Neuronal stem cell (in vitro differentiated cells): ENCODE measurements around the gene DOCK11.

Experiments
- DNase-seq: peaks from one replicate; pipeline ENCODE4 v3.0.0-alpha.2; 2013; ENCODE audit warnings: low spot score
- H2AFZ ChIP-seq: one replicate; pipeline ENCODE4 v1.6.1; 2013; ENCODE audit warnings: mild to moderate bottlenecking, low read length, inconsistent platforms
- H2AK5ac ChIP-seq: 2 replicates; pipeline ENCODE4 v1.6.1; 2013; ENCODE audit warnings: low read depth, mild to moderate bottlenecking, inconsistent platforms, low read length, moderate library complexity, mixed read lengths
- H2BK120ac ChIP-seq: 2 replicates; pipeline ENCODE4 v1.6.1; 2013; ENCODE audit warnings: low read depth, mild to moderate bottlenecking, inconsistent platforms, low read length, moderate library complexity, mixed read lengths
- H2BK12ac ChIP-seq: one replicate; pipeline ENCODE4 v1.6.1; 2013; ENCODE audit warnings: low read length, inconsistent platforms
- H2BK15ac ChIP-seq: 2 replicates; pipeline ENCODE4 v1.6.1; 2013; ENCODE audit warnings: mild to moderate bottlenecking, low read length, inconsistent platforms, mixed read lengths
- H2BK5ac ChIP-seq: one replicate; pipeline ENCODE4 v1.6.1; 2013; ENCODE audit warnings: inconsistent platforms, mild to moderate bottlenecking, low read length, moderate library complexity
- H3K14ac ChIP-seq: one replicate; pipeline ENCODE4 v1.6.1; 2013; ENCODE audit warnings: low read length, inconsistent platforms
- H3K18ac ChIP-seq: 2 replicates; pipeline ENCODE4 v1.6.1; 2013; ENCODE audit warnings: low read length, inconsistent platforms
- H3K23ac ChIP-seq: 2 replicates; pipeline ENCODE4 v1.6.1; 2013; ENCODE audit warnings: low read depth, mild to moderate bottlenecking, mixed read lengths, low read length, inconsistent platforms; ENCODE audit not compliant: poor library complexity
- H3K27ac ChIP-seq: replicated peaks from 3 replicates; pipeline ENCODE4 v1.5.1; 2013; ENCODE audit warnings: low read length, inconsistent platforms
- H3K27me3 ChIP-seq, 3 experiments: 2 replicates each; pipeline ENCODE4 v1.6.1; 2013; ENCODE audit warnings: low read length in 3 of 3, mild to moderate bottlenecking in 2 of 3, inconsistent platforms in 1 of 3, low read depth in 1 of 3, mixed read lengths in 1 of 3, moderate library complexity in 1 of 3; ENCODE audit not compliant: control insufficient read depth in 3 of 3, insufficient read depth in 3 of 3
- H3K36me3 ChIP-seq, 2 donors: replicated peaks in 1 of 2; 2 replicates each; pipeline ENCODE4 v1.6.1; 2013; ENCODE audit warnings: low read length in 2 of 2; ENCODE audit not compliant: control insufficient read depth in 2 of 2, insufficient read depth in 2 of 2
- H3K4ac ChIP-seq: 2 replicates; pipeline ENCODE4 v1.6.1; 2013; ENCODE audit warnings: inconsistent platforms, mild to moderate bottlenecking, low read length, moderate library complexity
- H3K4me1 ChIP-seq, 2 donors: 1 replicate in 1 of 2; 2 replicates in 1 of 2; pipeline ENCODE4 v1.6.1; 2013; ENCODE audit warnings: low read length in 2 of 2, low read depth in 1 of 2; ENCODE audit not compliant: control insufficient read depth in 2 of 2, insufficient read depth in 1 of 2
- H3K4me2 ChIP-seq: one replicate; pipeline ENCODE4 v1.6.1; 2013; ENCODE audit warnings: mild to moderate bottlenecking, low read length, inconsistent platforms; ENCODE audit not compliant: insufficient read depth, poor library complexity, severe bottlenecking
- H3K4me3 ChIP-seq, 2 donors: 2 replicates each; pipeline ENCODE4 v1.5.1; 2013; ENCODE audit warnings: low read length in 2 of 2, mild to moderate bottlenecking in 2 of 2, inconsistent platforms in 1 of 2, moderate library complexity in 1 of 2
- H3K79me1 ChIP-seq: one replicate; pipeline ENCODE4 v1.6.1; 2013; ENCODE audit warnings: low read depth, mild to moderate bottlenecking, inconsistent platforms, low read length, moderate library complexity
- H3K9ac ChIP-seq: one replicate; pipeline ENCODE4 v1.6.1; 2013; ENCODE audit warnings: mild to moderate bottlenecking, low read depth, low read length, inconsistent platforms; ENCODE audit not compliant: poor library complexity
- H3K9me3 ChIP-seq, 2 donors: replicated peaks in 1 of 2; 2 replicates each; pipeline versions ENCODE3 to v1.6.1; 2013; ENCODE audit warnings: low read length in 2 of 2, mild to moderate bottlenecking in 2 of 2, inconsistent platforms in 1 of 2, low read depth in 1 of 2, mixed read lengths in 1 of 2, moderate library complexity in 1 of 2; ENCODE audit not compliant: control insufficient read depth in 2 of 2, insufficient read depth in 1 of 2
- H4K8ac ChIP-seq: one replicate; pipeline ENCODE4 v1.6.1; 2013; ENCODE audit warnings: low read depth, mild to moderate bottlenecking, inconsistent platforms, low read length, moderate library complexity
- H4K91ac ChIP-seq: one replicate; pipeline ENCODE4 v1.6.1; 2013; ENCODE audit warnings: low read length, low read depth, mild to moderate bottlenecking, inconsistent platforms; ENCODE audit not compliant: poor library complexity
- WGBS, 2 donors: extraction: QIAGEN DNeasy Blood & Tissue Kit; methylation state at CpG; one replicate each; pipeline ENCODE4 v1.1.7; 2013; ENCODE audit warnings: missing lambda C conversion rate in 2 of 2, mixed read lengths in 1 of 2; ENCODE audit not compliant: insufficient read length in 2 of 2, insufficient replicate concordance in 1 of 2; ENCODE audit errors: extremely low coverage in 2 of 2; 5-methylcytosine and 5-hydroxymethylcytosine counted together

The DOCK11 gene

DNA sequence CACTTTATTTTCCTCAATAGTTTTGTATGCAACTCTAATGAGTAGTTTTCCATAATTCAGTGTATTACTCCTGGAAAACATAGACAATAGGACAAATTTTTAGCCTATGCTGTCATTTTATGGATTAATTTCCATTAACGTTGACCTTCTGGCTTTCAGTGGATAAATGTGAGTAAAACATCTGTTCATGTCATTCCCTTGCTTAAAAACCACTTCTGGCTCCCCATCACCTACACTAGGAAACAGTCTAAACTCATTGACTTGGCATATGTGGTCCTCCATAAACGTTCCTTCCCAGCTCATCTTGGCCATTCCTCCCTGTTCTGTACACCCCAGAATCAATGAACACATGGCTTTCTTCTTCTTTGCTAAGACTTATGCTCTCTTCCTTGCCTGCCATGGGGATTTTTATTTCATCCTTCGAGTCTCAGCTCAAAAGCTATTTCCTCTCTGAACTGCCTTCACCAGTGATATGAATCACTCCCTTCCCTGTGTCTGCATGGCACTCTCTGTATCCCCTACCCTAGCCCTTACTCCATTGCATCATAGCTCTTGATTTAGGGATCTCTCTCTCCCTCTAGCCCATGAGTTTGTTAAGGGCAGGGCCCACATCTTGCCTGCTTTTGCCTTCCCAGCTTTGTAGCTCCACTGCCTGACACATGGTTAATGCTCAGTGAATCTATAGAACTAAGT lies 34.8 kb downstream of the DOCK11 start:
- Histone ChIP-seq H2BK12ac (no peak overlapping the region), H3K4me1 (peaks cover 5 to 14% of the 10 kb centered on the region in 2 donors), H3K27ac (no peak overlapping the region), H3K36me3 (no peaks in the 10 kb centered on the region), H2BK5ac (no peak overlapping the region), H2AFZ (no peak overlapping the region), H4K8ac (no peak overlapping the region), H3K9ac (no peak overlapping the region), H2AK5ac (no peak overlapping the region), H3K14ac (no peak overlapping the region), H3K4me3 (no peak overlapping the region), H4K91ac (no peak overlapping the region), H3K4ac (no peak overlapping the region), H3K4me2 (no peak overlapping the region), H3K23ac (no peak overlapping the region), H2BK15ac (no peak overlapping the region), H3K18ac (no peak overlapping the region), H2BK120ac (no peak overlapping the region), H3K9me3 (no peaks in the 10 kb centered on the region), H3K27me3 (no peaks in the 10 kb centered on the region), H3K79me1 (no peaks in the 10 kb centered on the region)
- no CpG with 5 or more reads among the region's 3 CpGs for WGBS, 2 donors
- no peak for DNase-seq

DNA sequence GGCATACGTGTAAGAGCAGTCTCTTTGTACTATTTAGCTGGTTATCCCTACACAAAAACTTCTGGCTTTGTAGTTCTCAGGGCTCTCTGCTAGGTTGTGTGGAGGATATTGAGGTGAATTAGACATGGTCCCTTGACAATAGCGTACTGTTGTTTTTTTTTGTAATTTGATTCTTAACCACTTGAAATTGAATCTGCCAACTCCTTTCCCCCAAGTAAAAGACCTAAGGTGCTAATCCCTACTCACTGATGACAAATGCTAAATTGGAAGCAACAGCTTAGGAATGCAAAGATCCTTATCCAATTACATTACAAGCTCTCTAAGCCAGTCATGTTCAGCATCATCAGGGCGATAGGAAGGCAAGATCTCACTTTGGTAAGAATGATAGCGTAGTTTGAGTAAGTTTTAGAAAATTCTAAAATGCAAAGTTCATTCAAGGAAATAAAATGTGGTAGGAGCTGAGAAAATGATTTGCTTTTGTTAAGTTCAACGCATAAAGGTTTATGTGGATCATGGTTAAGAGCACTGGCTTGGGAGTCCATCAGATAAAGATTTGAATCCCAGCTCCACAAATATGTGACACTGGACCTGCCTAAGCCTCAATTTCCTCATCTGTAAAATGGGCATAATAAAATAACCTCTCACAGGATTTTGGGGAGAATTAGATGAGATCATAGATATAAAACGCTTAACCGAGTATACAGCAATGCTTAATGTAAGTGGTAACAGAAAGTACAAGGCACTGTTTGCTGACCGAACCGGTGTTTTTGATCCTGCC lies 39.3 kb downstream of the DOCK11 start:
- Histone ChIP-seq H3K36me3 (no peaks in the 10 kb centered on the region), H3K4me3 (no peak overlapping the region), H2AK5ac (no peak overlapping the region), H3K27me3 (no peaks in the 10 kb centered on the region), H3K9ac (no peak overlapping the region), H3K4me1 (peaks cover 4 to 10% of the 10 kb centered on the region in 2 donors), H3K27ac (no peak overlapping the region), H2BK15ac (no peak overlapping the region), H2BK120ac (no peak overlapping the region), H2AFZ (peak overlapping the region; percentile 28), H3K79me1 (no peaks in the 10 kb centered on the region), H4K8ac (no peak overlapping the region), H3K14ac (no peak overlapping the region), H3K23ac (no peak overlapping the region), H2BK5ac (no peak overlapping the region), H2BK12ac (no peak overlapping the region), H3K9me3 (no peaks in the 10 kb centered on the region), H4K91ac (no peak overlapping the region), H3K4me2 (no peak overlapping the region), H3K18ac (no peak overlapping the region), H3K4ac (no peak overlapping the region)
- no CpG with 5 or more reads among the region's 9 CpGs for WGBS, 2 donors
- DNase-seq, result no peak

- peak overlapping the region; percentile 66 for H2AFZ ChIP-seq
- no peak overlapping the region for H3K4me2 ChIP-seq
- no peak overlapping the region for H3K18ac ChIP-seq
- H4K91ac ChIP-seq, result no peak overlapping the region
- no peak overlapping the region for H2BK12ac ChIP-seq
- no peak overlapping the region for H2AK5ac ChIP-seq
- H3K4me1 ChIP-seq, result peaks cover 4 to 10% of the 10 kb centered on the region in 2 donors
- H3K14ac ChIP-seq, result no peak overlapping the region
- no peaks in the 10 kb centered on the region for H3K27me3 ChIP-seq
- H3K9ac ChIP-seq, result no peak overlapping the region
- no peak overlapping the region for H3K4ac ChIP-seq
- no peak overlapping the region for H3K23ac ChIP-seq
- no peak overlapping the region for H2BK15ac ChIP-seq
- WGBS, 2 donors, result no CpG with 5 or more reads among the region's 2 CpGs
- DNase-seq, result no peak
- H2BK5ac ChIP-seq, result no peak overlapping the region
- no peak overlapping the region for H3K27ac ChIP-seq
- peaks cover 2% of the 10 kb centered on the region for H3K79me1 ChIP-seq
- no peak overlapping the region for H2BK120ac ChIP-seq
- H3K9me3 ChIP-seq, result no peaks in the 10 kb centered on the region
- H3K4me3 ChIP-seq, result no peak overlapping the region
- no peak overlapping the region for H4K8ac ChIP-seq
- H3K36me3 ChIP-seq, result no peaks in the 10 kb centered on the region
Measured at GRCh38 chrX:118536204-118536603, 40.6 kb downstream of the DOCK11 start.

DNA sequence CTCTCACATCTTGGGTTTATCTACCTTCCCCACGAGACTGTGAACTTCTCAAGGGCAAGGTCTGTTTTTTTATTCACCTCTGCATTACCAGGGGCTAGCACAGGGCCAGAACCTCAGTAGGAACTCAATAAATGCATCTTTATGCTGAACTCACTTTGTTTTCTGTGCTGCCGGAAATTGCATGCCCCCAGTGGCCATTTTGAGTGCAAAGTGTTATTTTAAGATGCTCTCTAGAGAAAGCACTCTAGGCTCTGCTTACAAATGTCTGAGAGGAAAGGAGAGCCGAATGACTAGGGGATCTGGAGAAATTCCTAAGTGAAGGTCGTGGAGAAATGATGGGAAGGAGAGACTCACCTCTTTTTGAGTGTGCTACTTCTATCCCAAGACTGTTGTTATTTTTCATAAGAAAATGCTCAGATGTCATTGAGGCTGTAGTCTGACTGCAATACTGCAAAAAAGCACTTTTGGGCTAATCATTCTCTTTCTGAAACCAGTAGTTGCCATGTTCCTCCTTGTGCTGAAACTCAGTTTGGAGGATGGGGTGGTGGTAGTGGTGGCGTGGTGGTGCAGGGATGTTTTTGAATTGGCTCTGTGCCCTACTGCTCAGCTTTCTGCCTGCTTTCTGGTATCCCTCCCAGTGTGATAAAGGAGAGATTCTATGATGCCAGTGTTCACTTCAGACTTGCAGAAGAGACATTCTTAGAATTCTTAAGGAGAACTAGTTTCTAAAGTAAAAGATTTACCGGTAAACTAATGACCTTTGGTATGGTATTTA lies 41.3 kb downstream of the DOCK11 start:
- Histone ChIP-seq H4K8ac (no peak overlapping the region), H2BK12ac (no peak overlapping the region), H3K27ac (peak overlapping the region; percentile 24), H2AK5ac (no peak overlapping the region), H2BK120ac (no peak overlapping the region), H3K9me3 (no peaks in the 10 kb centered on the region), H3K4me2 (no peak overlapping the region), H3K4me1 (peaks cover 4 to 10% of the 10 kb centered on the region in 2 donors), H2BK15ac (no peak overlapping the region), H3K18ac (no peak overlapping the region), H3K14ac (no peak overlapping the region), H3K36me3 (no peaks in the 10 kb centered on the region), H3K9ac (no peak overlapping the region), H4K91ac (no peak overlapping the region), H3K4me3 (no peak overlapping the region), H3K79me1 (peaks cover 3% of the 10 kb centered on the region), H3K4ac (no peak overlapping the region), H2AFZ (peak overlapping the region; percentile 66), H3K27me3 (no peaks in the 10 kb centered on the region), H3K23ac (no peak overlapping the region), H2BK5ac (no peak overlapping the region)
- DNase-seq, result no peak
- WGBS, 2 donors, result no CpG with 5 or more reads among the region's 6 CpGs
